ENCODE data around the gene TNFRSF14.

DNA sequence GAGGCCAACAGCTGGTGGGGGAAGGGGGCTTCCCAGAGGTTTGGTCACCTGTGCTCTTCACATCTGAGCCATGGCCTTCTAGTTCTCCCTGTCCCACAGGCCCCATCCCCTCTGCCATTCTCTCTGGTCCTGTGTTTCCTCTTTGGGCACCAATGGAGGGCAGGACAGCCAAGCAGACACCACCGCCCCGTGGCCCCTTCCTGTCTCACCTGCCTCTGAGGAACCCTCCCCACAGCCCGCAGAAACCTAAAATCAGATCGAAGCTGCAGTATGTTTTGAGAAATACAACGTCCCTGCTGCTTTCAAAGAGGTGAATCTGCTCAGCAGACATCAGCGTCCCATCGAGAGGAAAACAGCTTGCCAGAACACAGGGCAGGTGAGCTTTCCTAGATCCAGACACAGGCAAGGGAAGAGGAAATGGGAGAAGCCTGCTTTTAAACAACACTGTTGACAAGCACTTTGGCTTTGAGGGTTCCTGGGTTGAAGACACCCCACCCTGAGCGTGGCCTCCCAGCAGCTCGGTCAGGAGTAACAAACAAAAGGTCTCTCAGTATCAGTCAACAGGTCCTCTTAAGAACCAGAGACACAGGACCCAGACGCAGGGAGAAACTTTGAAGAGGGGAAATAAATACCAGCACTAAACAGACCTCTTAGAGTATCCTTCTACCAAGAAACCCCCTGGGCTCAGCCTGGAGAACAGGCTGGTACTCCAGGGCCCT lies 32.1 kb upstream of the TNFRSF14 start:
- TF ChIP-seq EP300 (IDR thresholded peaks at IDR 0.05; ENCODE audit: borderline replicate concordance) (no peak), REST (IDR thresholded peaks at IDR 0.05; ENCODE audit: low read depth) (no peak), NFIC (IDR thresholded peaks at IDR 0.05) (no peak)
